HG02884 (cell line): ENCODE results near the gene NPPC.

ENCODE experiments used
- ATAC-seq: cut with Tn5 transposase; IDR thresholded peaks from one replicate; pipeline ENCODE4 v1.9.1; 2021; ENCODE audit warnings: mild to moderate bottlenecking, moderate library complexity; ENCODE audit not compliant: unreplicated experiment

Gene NPPC

DNA sequence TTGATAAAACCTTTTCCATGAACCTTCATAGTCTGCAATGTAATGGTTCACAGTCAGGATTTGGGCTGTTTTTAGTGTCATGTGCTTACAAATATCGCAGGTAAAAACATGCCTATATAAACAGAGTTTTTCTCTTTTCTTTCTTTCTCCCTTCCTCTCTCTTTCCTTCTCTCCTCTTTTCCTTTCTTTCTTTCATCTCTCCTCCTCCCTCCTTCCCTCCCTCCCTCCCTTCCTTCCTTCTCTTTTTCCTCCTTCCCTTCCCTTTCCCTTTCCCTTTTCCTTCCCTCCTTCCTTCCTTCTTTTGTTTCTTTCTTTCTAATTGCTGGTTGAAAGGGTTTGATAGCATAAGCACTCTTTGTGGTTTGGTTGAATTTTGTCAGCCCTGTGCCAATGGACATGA, 9.6 kb upstream of the NPPC start:
- no peak for ATAC-seq

DNA sequence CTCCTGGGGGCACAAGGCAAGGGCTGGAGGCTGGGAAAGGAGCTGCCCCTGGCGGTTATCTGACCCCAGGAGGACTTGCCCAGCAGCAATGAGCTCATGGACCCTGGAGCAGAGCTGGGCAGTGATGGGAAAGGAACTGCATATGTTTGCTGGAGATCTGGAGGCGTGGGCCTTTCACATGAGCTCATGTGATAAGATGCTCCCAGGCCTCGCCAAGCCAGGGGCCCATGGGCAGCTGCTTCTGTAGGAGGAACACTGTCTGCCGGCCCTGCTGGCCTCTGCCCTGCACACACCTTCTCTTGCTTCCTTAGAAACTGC, 9.0 kb upstream of the NPPC start:
- no peak for ATAC-seq

DNA sequence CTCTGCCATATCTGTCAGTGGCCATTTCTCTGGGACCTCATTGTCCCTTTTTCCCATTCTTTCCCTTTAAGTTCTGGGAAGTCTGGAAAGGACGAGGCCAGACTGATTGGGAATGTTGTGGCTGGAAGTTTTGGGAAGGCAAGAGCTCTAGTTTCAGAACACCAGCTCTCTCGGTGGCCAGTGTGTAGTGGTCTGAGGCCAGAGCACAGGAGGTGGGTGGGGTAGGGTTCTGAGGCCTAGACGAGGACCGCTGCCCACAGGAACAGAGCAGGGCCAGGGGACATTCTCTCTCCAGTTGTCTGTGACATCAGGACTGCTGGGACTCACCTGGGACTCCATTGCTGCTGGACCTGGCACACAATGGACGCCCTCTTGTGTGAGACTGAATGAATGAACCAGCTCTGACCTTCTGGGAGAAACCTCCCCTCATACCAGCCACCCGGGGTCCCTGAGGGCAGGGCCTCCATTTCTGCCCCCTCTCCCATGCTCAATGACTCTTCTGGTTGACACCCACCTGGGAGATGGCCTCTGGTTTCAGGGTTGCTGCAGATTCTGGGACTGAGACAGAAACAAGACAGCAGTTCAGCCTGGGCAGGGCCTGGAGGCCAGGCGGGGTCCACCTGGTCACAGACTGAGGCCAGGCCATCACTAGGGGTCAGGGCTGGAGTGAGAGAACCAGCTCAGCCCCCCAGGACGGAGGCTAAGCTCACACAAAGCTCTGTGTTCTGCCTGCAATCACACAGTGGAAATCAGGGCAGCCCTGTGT, 8.4 kb upstream of the NPPC start:
- ATAC-seq: no peak

DNA sequence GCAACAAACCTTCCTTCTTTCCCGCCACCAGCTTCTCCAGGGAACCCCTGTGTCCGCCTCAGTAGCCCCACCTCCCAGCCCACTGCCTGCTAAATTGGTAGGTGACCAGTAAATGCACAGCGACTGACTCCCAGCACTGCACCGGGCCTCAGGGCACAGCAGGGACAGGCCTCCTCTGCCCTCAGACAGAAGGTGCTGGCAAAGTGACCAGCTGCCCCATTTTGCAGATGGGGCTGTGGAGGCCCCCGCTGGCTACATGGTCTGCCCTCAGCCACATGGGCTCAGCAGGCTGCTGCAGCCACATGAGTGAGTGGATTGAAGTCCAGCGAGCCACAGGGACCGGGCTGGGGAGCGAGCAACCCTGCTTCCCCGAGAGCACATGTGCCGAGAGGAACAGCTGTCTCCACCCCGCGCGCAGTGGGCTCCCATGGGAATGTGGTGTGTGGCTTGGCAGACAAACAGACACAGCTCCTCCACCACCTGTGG, 7.8 kb upstream of the NPPC start:
- ATAC-seq: no peak

DNA sequence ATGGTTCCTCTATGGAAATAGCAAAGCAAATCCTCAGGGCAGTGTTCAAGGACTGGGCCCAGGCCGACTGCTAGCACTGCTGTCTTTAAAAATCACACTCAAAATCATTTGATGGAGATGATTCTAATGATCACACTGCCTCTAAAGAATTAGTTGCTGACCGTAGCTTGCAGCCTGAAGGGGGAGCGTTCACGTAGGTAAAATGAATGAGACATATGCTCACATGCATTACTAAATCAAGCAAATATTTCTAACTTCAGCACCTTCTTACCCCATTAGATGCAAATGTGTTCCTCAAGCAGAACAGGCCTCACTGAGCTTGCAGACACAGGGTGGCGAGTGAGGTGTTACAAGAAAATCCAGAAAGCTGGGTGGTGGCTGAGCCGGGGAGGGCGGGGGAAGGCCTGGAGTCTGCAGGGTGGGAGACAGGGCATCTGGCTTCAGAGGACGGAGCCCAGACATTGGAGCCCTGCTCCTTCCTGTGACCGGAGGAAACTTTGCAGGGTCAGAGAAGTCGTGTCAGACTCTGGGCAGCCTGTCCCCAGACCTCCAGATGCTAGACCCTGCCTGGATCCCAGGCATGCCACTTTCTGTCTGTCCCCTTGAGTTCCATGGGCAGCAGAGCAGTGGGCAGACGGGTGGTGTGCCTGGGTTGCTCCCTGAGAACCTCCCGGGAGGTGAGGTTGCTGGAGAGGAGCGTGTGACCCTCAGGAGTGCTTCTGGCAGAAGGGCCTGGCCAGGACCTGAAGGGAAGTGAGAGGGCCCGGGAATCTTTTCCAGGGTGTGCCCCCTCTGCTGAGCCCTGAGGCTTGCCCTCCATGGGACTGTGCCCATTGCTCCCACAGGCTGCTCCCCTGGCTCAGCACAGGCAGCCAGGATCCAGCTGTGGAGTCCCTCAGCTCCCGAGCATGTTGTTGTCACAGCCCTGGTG, 7.1 kb upstream of the NPPC start:
- ATAC-seq: no peak

DNA sequence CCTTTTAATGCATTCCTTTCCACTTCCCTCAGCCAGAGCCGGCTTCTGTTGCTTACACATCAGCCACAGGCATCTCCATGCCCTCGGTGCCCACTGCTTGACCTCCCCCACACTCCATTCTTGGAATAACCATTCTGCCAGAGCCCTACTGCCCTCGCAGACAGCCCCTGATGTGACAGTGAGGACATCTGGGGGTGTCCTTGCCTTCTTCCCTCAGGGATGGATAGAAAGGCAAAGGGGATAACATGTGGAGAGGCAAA, 6.4 kb upstream of the NPPC start:
- no peak for ATAC-seq

DNA sequence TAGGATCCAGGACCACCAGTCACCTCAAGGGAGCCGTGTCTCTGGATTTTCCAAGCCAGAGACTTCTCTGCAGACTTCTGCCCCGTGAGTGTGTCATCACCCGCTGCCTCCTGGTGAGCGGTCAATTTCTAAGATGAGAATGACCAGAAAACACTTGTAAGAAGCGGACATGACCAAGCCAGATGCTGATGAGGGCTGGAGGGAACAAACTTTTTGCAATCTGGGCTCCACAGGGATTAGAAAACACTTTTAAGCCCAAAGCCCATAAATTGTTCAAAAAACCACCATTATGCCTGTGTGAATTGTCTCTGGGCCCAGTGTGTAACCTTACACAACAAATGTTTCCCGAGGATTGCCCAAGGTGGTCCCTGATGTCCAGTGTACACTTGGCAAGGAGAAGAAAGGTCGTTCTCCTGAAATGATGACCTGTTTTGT, 5.3 kb upstream of the NPPC start:
- no peak for ATAC-seq

DNA sequence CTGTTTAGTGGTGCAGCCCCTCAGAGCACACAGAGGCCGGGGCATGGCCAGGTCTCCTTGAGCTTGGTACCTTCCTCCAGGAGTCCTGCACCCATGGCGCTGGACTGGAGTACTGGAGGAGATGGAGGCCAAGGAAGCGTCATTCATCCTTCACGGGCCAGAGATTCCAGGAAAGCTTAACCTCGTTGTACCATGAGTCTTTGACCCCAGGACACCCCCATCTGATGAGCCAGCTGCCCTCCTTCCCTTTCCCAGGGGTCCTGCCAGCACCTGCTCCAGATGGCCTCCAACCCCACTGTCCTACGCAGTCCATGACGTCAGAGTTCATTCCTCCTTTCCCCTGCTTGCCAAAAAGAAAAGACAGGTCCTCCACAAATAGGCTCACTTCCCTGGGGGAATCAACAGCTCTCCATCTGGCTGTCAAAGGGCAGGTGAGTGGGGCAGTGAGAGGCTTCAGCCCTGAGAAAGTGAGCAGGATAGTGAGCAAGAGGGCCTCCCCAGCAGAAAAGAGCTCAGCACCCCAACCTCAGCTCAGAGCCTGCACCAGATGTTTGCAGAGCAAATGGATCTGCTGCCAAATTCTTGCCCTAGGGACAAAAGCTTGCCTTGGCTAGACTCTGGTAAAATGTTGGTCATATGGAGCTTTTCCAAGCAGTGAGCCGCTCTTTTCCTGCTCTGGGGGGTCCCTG, 4.5 kb upstream of the NPPC start:
- no peak for ATAC-seq

DNA sequence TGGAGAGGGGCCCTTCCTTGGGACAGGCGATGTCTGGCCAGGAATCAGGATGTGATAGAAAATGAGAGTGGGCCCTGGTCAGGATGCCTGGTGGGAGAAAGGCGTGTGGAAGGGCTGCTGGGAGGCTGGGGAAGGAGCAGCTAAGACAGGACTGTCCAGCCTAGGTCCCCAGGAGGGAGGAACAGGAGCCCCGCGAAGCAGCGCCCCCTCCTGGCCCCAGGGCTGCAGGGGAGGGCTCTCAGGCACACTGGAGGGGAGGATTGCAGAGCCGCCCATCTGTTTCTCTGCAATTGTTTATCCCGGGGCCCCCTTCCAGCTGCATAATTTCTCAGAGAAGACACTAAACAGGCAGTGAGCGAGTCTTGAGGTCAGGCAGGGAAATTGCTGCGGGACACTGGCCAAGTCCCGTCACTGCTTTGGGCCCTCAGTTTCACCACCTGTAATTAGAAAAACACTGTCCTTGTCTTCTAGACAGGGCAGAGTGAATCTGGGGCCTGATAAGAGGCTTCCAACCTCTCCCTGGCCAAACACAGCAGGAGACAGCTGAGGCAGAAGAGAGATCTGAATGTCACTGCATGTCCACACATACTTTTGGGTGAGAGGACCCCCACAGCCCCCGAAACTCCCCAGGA, 3.9 kb upstream of the NPPC start:
- ATAC-seq: no peak

DNA sequence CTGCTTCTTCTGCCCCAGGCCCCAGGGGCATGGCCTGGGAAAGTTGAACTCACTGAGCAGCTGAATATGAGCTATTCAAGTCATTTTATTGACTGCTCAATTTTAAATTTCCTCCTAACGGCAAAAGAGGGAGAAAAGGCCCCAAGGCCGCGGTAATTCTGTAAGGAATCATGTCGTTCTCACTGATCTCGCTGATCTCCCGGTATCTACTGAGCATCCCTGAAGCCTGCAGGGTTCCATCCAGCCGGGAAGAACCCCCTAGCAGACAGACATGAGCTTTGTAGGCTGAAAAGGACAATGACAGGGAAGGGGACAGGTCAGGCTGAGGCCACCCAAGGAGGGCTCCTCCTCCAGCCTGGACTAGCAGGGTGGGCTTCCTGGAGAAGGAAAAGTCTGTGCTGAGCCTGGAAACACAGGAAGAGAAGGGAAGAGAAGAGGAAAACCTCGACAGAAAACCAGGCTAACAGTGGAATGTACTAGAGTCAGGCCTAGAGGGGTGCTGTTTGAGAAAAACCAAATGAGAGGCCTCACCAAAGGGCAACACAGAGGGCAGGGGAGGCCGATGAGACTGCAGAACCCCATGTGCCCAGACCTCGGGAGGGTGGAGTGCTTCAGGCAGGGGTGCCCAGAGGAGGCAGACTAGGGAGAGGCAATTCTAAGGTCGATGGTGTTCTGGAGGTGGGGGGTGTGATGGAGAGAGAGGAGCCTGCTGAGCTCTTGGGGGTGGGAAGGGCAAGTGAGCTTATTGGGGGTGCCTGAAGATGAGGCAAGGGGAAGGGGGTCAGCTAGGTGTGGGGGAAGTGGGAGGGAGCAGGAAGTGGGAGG, 2.9 kb upstream of the NPPC start:
- ATAC-seq: no peak

DNA sequence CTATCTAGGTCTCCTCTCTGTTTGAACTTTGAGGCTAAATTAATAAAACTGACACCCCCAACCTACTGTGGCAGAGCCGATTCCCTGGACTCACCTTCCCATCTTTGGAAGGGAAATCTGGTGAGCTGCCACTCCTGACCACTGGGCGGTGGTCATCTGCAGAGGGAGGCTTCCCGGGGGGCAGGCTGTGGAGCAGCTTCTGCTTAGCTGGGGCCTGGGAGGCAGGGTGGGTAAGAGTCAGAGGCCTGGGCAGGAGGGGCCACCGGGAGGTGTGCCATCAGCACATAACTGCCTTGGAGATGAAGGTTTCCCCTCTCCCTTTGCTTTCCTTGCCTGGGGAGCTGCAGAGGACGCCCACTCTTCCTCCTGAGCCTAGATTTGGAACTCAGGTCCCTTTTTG, 2.3 kb upstream of the NPPC start:
- ATAC-seq: no peak

DNA sequence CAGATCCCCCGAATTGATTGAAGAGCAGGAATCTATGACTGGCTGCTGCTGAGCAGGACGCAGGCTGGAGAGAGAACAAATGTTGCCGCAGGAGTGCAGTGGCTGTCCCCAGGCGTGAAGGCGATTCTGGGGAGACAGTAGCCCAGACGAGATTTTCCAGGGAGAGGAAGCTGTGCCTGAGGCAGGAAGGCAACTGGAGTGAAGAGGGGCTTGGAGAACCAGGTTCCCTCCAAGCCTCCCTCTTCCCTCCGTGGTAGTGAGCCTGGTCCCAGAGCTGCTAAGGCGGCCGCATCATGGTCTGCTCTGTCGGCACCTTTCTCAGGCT, 1.3 kb upstream of the NPPC start:
- no peak for ATAC-seq

DNA sequence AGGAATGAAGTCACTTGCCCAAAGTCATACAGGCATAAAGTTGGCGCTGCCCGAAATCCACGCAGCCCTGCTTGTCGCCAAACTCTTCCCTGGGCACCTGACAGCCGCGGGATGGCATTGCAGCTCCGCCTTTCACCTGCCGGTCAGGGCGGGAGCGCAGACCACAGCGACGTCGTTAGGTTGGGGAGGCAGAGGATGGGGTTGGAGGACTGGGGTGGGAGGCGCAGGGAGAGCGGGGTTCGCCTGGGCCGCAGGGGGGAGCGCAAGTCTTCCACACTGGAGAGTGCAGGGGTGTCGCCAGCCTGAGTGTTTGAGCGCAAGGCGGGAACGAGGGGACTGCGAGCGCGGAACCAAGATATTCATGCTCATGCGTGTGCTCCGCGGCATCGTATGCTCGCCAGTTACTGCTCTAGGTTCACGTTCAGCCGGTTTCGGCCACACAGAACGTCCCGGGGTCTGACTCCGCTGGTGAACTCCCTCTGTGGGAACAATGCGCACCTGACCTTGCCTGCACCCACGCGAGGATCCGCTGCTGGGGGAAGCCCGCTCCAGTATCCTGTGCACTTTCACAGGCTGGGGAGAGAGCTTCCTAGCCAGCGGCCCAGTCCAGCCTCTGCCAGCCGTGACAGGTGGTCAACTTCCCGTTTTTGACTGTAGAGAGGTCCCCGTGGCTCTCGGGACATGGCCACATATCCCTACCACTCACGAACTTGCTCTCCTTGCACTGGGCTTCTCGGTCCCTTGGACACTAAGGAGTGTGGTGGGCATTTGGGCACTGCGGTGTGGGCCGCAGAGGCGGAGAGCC, 767 bp upstream of the NPPC start:
- ATAC-seq: no peak

DNA sequence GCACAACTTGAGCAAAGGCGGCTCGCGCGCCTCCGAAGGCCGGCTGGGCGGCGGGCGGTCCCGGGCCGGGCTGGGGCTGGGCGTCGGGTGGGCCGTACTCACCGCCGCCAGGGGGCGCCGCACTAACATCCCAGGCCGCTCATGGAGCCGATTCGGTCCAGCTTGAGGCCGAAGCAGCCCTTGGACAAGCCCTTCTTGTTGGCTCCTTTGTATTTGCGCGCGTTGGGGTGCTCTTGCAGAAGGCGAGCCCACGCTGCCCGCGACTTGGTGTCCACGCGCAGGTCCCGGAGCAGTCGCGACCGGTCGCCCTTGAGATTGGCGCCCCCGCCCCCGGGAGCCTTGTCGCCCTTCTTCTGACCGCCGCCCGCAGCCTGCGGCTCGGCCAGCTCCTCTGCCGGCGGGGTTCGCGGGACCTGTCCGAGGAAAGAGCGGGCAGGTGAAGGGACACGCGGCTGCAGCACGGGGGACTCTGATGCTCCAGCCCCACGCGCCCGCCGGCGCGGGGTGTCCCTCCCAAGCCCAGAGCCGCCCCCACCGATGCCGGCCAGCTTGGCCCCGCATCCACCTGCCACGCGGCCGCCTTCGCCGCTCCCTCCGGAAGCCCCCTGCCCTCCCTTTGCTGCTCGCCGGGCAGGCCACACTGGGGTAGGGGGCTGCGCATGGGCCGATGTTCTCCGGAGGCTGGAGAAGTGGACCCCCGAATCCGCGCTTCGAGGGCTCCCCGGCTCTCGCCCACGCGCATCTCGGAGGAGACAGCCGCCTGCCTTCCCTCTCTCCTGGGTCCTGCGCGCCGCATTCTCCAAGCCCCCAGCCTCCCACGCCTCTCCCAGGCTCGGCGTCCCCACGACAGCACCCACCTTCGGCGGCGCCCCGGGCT, 655 bp downstream of the NPPC start:
- no peak for ATAC-seq

DNA sequence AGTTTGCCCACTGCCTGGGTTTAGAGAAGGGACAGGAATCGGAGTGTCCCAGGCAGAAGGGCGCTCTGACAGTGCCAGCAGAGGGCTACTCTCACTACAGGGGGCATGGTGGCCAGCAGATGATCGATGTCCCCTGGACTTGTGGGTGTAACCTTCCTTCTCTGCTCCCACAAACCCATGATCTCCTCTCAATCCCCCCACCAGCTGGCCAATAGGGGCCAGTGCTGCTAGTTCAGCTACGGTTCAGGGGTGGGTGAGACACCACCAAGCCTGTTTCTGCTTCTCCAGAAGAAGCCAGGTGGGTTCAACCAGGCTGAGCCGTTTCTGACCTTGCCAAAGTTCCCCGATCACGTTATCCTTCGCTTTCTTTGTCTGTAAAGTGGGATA, 1.3 kb downstream of the NPPC start:
- no peak for ATAC-seq

DNA sequence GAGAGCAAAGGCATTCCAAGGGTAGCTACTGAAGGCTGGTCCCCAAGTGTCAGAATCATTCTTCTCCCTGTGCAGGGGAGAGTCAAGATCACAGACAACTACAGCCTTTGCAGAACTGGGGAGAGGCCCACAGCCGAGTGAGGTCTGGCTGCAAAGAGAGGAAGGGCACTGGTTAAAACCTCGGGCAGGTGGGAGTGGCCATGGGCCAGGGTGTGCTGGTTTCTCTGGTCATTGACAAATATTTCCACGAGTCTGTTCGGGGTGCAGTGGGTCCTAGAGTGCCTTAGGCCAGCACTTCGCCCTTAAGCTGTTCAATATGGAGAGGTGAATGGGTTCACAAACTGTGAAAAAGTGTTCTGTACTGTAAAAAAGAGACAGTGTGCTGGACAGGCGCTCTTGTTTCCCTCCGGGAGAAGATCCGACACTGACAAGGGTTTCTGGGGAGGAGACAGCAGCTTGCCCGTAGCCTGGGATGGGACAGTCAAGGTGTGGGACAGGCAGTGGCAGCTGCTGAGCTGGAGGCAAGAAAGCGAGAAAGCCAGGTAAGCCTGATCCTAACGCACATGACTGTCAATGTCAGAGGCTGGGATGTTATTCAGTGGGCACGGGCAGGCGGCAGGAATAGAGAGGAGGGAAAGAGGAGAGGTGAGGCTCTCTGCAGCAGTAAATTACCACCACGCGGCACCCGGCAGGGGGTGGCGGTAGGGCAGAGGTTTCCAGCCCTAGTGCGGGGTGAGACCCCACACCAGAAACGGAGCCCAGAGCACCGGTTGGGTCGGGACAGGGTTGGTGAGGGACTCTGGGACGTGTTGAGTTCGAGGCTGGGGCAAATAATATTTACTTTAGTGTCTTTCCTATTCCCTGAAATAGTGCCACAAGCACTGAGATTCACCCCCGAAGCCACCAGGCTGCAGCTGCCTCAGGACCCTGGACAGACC, 2.0 kb downstream of the NPPC start:
- ATAC-seq: no peak

DNA sequence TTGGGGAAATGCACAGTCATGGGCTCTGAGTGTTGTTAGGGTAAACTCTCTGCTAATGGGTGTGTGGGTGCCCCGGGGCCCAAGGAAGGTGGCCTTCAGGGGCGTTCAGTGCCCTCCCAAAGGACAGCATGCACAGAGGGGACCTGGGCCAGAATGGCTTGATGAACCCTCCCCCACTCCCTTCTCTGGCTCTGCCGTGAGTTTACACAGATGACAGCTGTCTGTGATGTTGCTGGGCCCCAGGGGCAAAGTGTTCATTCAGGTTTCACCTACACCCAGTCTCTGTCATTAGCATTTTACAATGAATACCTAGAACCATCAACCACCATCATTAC, 3.2 kb downstream of the NPPC start:
- no peak for ATAC-seq
